ENCODE measurements around the gene FAM241A. TPM values are rescaled to one million over a fixed set of nuclear protein-coding genes. Genes with fewer than 3 reads are reported as not detected.

Gene FAM241A
- total RNA-seq, 1 experiment from 2014 or later, result 2.2 TPM

GRCh38 chr4:112105201-112105969 lies 39.9 kb upstream of the FAM241A start:
- DNase-seq, result no peak
- Histone ChIP-seq H3K79me2 (ENCODE audit: low read length) (no peaks in the 10 kb centered on the region), H4K20me1 (ENCODE audit: low read length) (no peaks in the 10 kb centered on the region), H3F3A (ENCODE audit: low read length, unreplicated experiment) (no peaks in the 10 kb centered on the region), H3K9me3 (ENCODE audit: low read length) (no peaks in the 10 kb centered on the region), H2AFZ (ENCODE audit: low read length) (no peak overlapping the region), H3K27ac (ENCODE audit: low read length) (no peak overlapping the region), H3K4me3 (ENCODE audit: low read length) (no peak overlapping the region), H3K9me2 (replicated peaks; ENCODE audit: low read length) (no peaks in the 10 kb centered on the region), H3K4me1 (ENCODE audit: insufficient read depth, low read length) (peaks cover 11% of the 10 kb centered on the region), H3K4me2 (ENCODE audit: low read length) (no peak overlapping the region), H3K9ac (ENCODE audit: low read length) (no peak overlapping the region), H3K27me3 (ENCODE audit: low read length) (no peaks in the 10 kb centered on the region), H3K36me3 (ENCODE audit: low read depth, low read length) (no peaks in the 10 kb centered on the region)
- ATAC-seq, result no peak
- intact Hi-C loops (cut with micrococcal nuclease), result no loop called here
- BruUV-seq (replicated peaks), result no TSS peak
- CTCF ChIA-PET, result no interaction called here
- POLR2A ChIA-PET (ENCODE audit: unreplicated experiment), result no interaction called here
- no peak for TF ChIP-seq EZH2 (IDR thresholded peaks at IDR 0.05; ENCODE audit: low read length, unreplicated experiment)
- no peak for TF ChIP-seq CTCF (conservative IDR thresholded peaks at IDR 0.05; ENCODE audit: low read depth, low read length)
- no peak for TF ChIP-seq EZH2phosphoT487 (IDR thresholded peaks at IDR 0.05; ENCODE audit: borderline replicate concordance, low read length)

GRCh38 chr4:112109360-112110058 lies 35.7 kb upstream of the FAM241A start:
- no peak overlapping the region for H3K4me2 ChIP-seq (ENCODE audit: low read length)
- ATAC-seq (no peak), DNase-seq (peak; percentile 6)
- no peak overlapping the region for H3K9ac ChIP-seq (ENCODE audit: low read length)
- H3F3A ChIP-seq (ENCODE audit: low read length, unreplicated experiment), result peaks cover 3% of the 10 kb centered on the region
- POLR2A ChIA-PET (ENCODE audit: unreplicated experiment), result interaction anchor here (0.6 kb wide), 1 partner anchor 40 kb away, joined by 8 read pairs; no protein-coding TSS in a partner anchor
- H3K9me2 ChIP-seq (replicated peaks; ENCODE audit: low read length), result no peaks in the 10 kb centered on the region
- H2AFZ ChIP-seq (ENCODE audit: low read length), result no peak overlapping the region
- H3K27me3 ChIP-seq (ENCODE audit: low read length), result no peaks in the 10 kb centered on the region
- H3K36me3 ChIP-seq (ENCODE audit: low read depth, low read length), result no peaks in the 10 kb centered on the region
- CTCF ChIA-PET, result no interaction called here
- H4K20me1 ChIP-seq (ENCODE audit: low read length), result no peaks in the 10 kb centered on the region
- no peak for TF ChIP-seq EZH2phosphoT487 (IDR thresholded peaks at IDR 0.05; ENCODE audit: borderline replicate concordance, low read length)
- TF ChIP-seq CTCF (conservative IDR thresholded peaks at IDR 0.05; ENCODE audit: low read depth, low read length), result no peak
- TF ChIP-seq EZH2 (IDR thresholded peaks at IDR 0.05; ENCODE audit: low read length, unreplicated experiment), result no peak
- no peaks in the 10 kb centered on the region for H3K9me3 ChIP-seq (ENCODE audit: low read length)
- H3K79me2 ChIP-seq (ENCODE audit: low read length), result no peaks in the 10 kb centered on the region
- H3K4me3 ChIP-seq (ENCODE audit: low read length), result no peak overlapping the region
- peaks cover 45% of the 10 kb centered on the region for H3K4me1 ChIP-seq (ENCODE audit: insufficient read depth, low read length)
- BruUV-seq (replicated peaks), result no TSS peak
- intact Hi-C loops (cut with micrococcal nuclease), result no loop called here
- no peak overlapping the region for H3K27ac ChIP-seq (ENCODE audit: low read length)

GRCh38 chr4:112110059-112110425 lies 35.2 kb upstream of the FAM241A start:
- Histone ChIP-seq H3K27ac (ENCODE audit: low read length) (no peak overlapping the region), H3K36me3 (ENCODE audit: low read depth, low read length) (no peaks in the 10 kb centered on the region), H3F3A (ENCODE audit: low read length, unreplicated experiment) (peaks cover 3% of the 10 kb centered on the region), H2AFZ (ENCODE audit: low read length) (no peak overlapping the region), H3K4me1 (ENCODE audit: insufficient read depth, low read length) (peaks cover 46% of the 10 kb centered on the region), H3K79me2 (ENCODE audit: low read length) (no peaks in the 10 kb centered on the region), H4K20me1 (ENCODE audit: low read length) (no peaks in the 10 kb centered on the region), H3K9me3 (ENCODE audit: low read length) (no peaks in the 10 kb centered on the region), H3K9me2 (replicated peaks; ENCODE audit: low read length) (no peaks in the 10 kb centered on the region), H3K27me3 (ENCODE audit: low read length) (no peaks in the 10 kb centered on the region), H3K4me2 (ENCODE audit: low read length) (no peak overlapping the region), H3K9ac (ENCODE audit: low read length) (no peak overlapping the region), H3K4me3 (ENCODE audit: low read length) (no peak overlapping the region)
- POLR2A ChIA-PET (ENCODE audit: unreplicated experiment), result interaction anchor here (0.6 kb wide), 1 partner anchor 39 kb away, joined by 8 read pairs; no protein-coding TSS in a partner anchor
- CTCF ChIA-PET, result no interaction called here
- intact Hi-C loops (cut with micrococcal nuclease), result no loop called here
- ATAC-seq (no peak), DNase-seq (no peak)
- no TSS peak for BruUV-seq (replicated peaks)
- no peak for TF ChIP-seq CTCF (conservative IDR thresholded peaks at IDR 0.05; ENCODE audit: low read depth, low read length)
- no peak for TF ChIP-seq EZH2phosphoT487 (IDR thresholded peaks at IDR 0.05; ENCODE audit: borderline replicate concordance, low read length)
- TF ChIP-seq EZH2 (IDR thresholded peaks at IDR 0.05; ENCODE audit: low read length, unreplicated experiment), result no peak
